Activated CD4-positive, alpha-beta T cell treated with anti-CD3 and anti-CD28 coated beads, Interleukin-2, amount 50 U/mL, for 16 hours (primary cell): ENCODE data around the gene TRMT2A.

Source experiments
- DNase-seq: peaks from one replicate; pipeline ENCODE4 v3.0.0-alpha.2; 2020

TRMT2A gene

GRCh38 chr22:20099099-20099711 lies 17.8 kb downstream of the TRMT2A start:
- DNase-seq, result no peak

DNA sequence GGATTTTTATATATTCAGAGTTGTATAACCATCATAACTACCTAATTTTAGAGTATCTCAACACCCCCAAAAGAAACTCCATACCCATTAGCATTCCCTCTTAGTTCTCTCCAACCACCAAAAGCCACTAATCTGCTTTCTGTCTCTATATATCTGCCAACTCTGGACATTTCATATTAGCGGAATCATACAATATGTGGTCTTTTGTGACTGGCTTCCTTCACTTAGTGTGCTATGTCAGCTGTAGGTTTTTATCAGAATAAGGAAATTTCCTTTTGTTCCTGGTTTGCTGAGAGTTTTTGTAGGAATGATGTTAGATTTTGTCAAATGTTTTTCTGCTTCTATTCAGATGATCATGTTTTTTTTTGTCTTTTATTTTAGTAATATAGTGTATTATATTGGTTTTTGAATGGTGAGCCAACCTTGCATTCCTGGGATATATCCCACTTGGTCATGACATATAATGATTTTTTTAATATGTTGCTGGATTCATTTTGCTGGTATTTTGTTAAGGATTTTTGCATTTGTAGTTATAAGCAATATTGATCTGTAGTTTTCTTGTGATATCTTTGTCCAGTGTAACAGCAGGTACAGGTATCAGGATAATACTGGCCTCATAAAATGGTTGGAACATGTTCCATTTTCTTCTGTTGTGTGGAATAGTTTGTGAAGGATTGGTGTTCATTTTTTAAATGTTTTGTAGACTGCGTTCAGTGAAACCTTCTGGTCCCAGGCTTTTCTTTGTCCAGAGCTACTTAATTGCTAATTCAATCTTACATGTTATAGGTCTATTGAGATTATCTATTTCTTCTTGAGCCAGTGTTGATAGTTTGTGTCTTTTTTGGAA lies 20.2 kb downstream of the TRMT2A start:
- DNase-seq, result no peak

DNA sequence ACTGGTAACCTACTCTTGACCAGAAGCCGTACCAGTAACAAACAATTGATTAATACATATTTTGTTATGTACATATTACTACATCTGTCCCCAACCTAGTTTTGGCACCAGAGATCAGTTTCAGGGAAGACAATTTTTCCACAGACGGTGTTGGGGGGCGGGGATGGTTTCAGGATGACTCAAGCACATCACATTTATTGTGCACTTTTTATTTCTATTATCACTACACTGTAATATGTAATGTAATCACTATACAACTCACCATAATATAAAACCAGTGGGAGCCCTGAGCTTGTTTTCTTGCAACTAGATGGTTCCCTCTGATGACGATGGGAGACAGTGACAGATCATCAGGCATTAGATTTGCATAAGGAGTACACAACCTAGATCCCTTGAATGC lies 21.5 kb downstream of the TRMT2A start:
- DNase-seq, result no peak

- no peak for DNase-seq
These were observed 22.7 kb downstream of the TRMT2A start for GRCh38 chr22:20094197-20094807.

DNA sequence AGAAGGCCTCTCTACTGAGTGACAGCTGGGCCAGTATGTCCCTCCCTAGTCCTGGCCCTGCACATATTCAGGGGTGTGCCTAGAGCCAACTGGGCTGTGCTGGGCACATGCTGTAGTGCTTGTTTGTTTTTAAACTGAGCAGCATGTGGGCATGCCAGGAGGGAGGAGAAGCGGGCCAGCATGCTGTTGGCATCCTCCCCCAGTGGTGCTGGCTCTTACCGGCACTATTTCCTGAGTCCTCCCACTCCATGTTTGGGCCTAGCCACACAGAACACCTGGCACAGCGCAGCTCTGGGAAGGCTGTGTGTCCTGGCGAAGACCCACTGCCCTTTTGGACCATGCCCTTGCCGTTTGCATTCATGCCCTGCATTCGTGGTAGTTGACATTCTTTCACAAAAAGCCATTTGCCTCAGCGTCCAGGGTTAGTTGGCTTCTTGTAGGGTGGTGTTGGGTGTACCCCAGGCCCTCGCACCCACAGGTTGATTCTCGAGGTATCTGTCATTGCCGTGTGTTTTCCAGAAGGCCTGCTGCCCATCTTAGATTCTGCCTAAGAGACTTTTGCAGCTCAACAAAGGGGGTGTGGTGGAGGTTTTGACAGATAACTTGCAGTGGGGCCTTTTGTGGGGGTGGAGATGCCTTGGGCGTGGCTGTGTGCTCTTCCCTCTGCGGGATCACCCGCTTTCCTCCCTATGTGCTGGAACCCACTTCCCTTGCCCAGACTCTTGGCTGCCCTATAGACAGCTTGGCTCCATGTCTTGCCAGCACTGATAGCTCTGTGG lies 23.4 kb downstream of the TRMT2A start:
- no peak for DNase-seq

GRCh38 chr22:20092477-20092854 lies 24.6 kb downstream of the TRMT2A start:
- DNase-seq, result no peak

DNA sequence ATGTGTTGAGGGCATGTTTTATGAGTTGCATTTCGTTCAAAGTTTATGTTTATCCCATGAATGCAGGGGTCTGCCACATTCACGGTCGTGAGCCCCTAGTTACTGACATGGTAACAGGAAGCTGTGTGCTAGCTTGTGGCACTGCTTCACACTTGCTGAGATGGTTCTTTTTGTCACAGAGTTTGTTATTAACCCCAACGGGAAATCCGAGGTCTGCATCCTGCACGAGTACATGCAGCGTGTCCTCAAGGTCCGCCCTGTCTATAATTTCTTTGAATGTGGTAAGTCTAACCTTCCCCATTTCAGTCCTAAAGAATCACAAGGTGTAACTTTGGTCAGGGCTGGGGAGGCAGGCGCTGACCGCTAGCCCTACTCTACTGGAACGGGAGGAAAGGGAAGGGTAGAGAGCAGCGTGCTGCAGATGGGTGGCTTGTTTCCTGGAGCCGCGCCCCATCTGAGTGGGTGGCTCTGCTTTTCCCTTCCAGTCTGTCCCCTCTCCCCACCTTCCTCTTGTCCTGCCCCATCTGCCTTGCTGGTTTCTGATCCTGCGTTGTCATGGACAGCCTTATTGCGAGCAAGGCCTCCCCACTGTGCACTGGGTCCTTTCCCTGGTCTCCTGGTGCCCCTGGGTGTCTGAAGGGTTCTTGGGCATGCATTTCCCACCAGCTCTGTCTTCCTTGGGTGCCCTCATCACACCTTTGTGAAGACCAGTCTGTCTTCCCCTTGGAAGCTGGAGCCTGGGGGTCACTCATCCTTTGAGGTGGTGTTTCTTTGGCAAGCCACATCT lies 25.1 kb downstream of the TRMT2A start:
- no peak for DNase-seq

DNA sequence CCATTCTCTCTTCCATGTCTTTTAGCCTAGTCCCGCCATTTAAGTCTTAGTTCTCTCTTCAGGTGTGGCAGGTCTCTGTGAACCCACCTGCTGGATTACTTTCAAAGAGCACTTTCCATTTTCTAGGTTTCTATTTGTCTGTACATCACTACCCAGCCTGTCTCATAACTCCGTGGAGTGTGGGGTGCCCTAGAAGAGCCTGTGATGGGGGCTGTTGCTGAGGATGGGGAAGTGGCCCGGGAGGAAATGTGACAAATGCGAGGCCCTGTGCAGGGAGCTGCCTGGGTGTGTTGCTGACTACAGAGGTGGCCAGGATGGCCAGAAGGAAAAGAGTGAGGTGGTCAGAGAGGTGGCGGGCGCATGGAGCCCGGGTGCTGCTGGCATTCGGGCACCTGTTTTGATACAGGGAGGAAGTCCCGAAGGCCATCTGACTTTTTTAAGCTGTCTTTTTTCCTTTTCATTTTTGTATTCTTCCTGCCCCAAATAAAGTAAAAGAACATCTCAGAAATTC lies 26.2 kb downstream of the TRMT2A start:
- DNase-seq, result no peak

DNA sequence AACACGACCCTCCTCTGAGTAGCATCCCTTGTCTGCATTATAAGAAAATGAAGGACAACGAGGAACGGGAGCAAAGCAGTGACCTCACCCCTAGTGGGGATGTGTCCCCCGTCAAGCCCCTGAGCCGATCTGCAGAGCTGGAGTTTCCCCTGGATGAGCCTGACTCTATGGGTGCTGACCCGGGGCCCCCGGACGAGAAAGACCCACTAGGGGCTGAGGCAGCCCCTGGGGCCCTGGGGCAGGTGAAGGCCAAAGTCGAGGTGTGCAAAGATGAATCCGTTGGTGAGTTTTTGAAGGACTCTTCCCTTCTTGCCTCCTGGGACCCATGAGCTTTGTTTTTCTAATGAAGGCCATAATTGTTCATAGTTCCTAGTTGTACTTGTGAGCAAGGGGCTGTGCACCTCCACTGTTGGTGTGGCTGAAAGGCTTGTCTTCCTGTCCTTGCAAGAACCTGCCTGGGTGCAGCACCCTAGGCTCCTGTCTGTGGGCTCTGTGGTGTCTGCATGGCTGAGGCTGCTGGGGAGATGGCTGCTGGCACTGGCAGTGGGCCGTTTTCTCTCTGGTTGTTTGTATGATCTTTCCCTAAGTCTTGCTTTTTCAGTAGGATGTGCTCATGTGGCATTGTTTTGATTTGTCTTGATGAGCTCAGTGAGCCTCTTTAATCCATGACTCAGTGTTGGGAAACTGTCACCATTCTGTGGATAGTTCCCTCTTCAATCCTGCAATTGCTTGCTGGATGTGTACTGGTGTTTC lies 26.9 kb downstream of the TRMT2A start:
- DNase-seq, result no peak

DNA sequence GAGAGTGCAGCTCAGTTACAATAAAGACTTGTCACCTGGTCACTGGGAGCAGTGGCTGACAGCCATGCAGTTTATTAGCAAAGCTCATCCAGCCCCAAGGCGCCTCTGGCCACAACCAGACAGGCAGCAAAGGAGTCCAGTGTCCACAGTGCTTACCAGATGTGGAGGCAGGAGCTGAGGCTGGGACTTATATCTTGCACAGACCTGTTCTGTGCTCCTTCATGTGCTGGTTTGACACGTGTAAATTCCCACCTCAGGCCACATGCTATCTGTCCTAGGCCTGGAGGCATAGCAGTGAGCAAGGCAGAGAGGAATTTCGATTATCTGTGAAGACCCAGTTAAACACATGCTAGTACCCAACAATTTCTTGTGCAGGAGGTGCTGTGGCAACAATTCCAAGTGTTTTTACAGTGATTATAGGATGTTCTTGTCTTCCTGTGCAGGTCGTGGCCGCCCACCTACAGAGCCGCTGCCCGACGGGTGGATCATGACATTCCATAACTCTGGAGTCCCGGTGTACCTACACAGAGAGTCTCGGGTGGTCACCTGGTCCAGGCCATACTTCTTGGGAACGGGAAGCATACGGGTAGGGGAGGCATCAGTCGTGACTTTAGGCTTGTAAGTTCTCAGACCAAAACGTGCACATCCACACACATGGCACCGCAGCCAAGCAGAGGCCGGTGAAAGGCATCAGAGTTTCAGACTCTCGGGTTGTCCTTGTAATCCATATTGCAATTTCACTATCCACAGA lies 27.6 kb downstream of the TRMT2A start:
- no peak for DNase-seq

GRCh38 chr22:20088263-20088648 lies 28.8 kb downstream of the TRMT2A start:
- no peak for DNase-seq

DNA sequence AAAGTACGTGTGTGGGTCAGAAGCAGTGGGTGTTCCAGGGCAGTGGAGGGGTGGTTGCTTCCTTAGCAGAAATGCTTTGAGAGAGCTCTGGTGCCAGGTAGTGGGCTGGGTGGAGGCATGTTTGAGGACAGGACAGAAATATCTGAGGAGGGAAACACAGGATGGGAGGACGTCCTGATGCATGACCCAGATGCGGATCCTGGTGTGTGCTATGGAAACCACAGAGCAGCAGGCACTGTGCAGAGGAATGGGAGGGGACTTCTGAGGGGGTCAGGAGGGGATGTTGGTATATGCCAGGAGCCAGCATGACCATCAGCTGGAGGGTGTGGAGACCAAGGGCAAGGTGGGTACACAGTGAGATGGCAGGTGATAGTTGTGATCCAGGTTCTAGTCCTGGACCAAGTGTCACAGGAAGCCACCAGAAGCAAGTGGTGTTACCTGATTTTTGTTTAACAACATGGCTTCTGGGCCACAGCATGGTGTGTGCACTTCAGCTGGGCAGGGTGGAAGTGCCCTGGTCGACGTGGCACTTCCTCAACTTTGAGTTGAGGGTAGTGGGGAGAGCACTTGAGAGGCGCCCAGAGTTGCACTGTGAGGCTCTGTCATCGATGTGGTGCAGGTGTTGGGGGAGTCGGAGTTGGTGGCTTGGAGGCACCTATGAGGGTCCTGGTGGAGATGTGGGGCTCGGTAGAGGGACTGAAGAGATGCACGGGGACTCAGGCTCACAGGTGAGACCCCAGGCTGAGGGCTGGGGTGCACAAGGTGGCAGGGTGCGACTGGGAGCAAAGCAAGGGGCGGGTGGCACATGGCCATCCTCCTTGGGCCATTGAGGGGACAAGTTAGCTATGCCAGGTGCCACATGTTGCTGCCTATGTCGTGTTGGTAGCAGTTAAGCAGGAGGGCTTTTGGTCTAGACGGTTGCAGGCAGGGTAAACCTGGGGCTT lies 29.4 kb downstream of the TRMT2A start:
- DNase-seq, result no peak

- no peak for DNase-seq
These were observed 30.3 kb downstream of the TRMT2A start for GRCh38 chr22:20086763-20087162.

GRCh38 chr22:20086101-20086599 lies 30.9 kb downstream of the TRMT2A start:
- DNase-seq, result no peak

DNA sequence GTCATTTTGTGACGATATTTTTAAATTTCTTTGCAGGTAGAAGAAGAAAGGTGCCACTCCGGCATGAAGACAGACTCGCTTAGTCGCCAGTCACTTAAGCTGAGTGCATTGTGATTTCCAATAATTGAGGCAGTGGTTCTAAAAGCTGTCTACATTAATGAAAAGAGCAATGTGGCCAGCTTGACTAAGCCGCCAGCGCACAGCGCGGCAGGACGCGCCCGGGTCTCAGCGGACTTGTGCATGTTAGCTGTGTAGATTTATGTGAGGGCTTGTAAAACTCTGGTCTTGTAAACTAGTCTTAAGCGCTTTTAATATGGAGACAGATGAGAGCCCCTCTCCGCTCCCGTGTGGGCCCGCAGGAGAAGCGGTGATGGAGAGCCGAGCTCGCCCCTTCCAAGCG lies 31.4 kb downstream of the TRMT2A start:
- DNase-seq, result no peak

DNA sequence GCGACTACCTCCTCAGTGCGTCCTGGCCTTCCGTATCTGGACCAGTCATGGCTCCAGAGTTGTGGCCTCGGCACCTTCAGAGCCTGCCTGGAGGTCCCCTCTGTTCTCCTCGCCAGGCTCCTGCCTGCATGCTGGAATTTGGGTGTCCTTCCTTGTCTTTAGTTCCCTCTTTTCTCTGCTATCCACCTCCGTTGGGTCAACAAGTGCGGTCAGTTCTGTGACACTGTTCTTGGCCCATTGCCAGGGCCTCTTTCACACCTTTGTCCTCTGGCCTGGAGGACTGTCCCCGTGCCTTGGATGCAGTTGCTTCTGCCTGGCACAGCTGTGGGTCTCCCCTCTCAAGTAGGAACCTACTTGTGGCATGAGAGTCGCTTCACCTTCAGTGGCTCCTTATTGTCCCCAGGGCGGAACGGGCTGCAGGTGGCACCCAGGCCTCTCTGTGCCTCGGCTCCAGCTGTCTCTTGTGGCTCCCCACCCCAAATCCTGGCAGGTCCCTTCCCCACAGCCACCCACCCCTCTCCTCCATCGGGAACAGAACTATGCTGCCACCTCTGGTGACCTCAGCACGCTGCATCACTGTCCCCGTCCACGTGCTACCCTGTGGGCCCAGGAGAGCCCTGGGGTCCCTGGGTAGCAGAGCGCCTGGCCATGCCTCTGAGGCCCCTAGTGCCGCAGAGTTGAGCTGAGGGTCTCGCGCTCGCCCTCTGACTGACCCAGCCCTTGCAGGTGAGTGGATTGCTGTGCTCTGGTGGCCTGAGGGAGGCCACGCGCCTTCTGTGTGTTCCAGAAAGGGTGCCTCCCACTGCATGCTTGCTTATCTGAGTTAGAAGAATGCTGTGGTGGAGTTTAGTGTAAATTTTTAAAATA lies 32.2 kb downstream of the TRMT2A start:
- no peak for DNase-seq

DNA sequence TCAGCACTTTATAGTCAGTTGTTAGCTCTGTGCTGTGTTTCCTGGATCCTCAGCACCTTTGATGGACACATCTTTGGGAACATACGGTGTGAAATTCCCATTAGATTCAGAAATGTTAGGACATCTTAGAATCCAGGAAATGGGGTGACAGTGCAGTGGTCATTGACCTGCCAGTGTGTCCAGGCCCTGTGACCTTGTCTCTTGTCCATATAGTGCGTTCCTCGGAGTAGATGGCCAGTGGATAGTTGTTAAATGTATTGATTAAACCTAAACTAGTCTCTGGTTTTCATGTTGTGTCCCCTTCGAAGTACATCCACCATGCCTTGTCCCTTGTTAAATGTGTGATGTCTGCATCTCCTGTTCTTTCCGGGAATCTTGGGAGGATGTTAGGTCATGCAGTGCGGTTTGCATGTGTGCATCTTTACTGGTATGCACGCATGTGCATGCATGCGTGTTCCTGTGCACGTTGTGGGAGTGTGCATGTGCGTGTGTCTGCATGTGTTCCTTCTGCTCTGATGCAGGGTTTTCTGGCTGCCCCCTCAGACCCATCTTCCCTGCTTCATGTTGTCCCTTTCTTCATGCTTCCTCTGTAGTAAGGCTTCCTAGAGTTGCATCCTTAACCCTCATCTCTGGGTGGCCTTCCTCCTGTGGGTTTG lies 33.0 kb downstream of the TRMT2A start:
- no peak for DNase-seq
